HepG2 (cell line): ENCODE data around the gene LAMTOR3. TPM values are rescaled to one million over a fixed set of nuclear protein-coding genes. Genes with fewer than 3 reads are reported as not detected.

Source experiments
- FOXP1 ChIP-seq, 2 experiments: fragments of 450-650 bp in 1 of 2; IDR thresholded peaks; 2 replicates each; pipeline ENCODE4 v1.6.1; 2017 to 2018; ENCODE audit warnings: antibody characterized with exemption in 1 of 2
- FUBP1 ChIP-seq: sonication (generic); formaldehyde crosslinking; IDR thresholded peaks from 2 replicates; pipeline ENCODE4 v1.5.1; 2020; ENCODE audit warnings: missing genetic modification reagents, mild to moderate bottlenecking, borderline replicate concordance
- RBM22 ChIP-seq: fragments of 200-400 bp; formaldehyde crosslinking; optimal IDR thresholded peaks from 2 replicates; pipeline ENCODE3; 2017; ENCODE audit warnings: mild to moderate bottlenecking, low read length, moderate library complexity
- TAF15 ChIP-seq: fragments of 200-400 bp; formaldehyde crosslinking; IDR thresholded peaks from one replicate; pipeline ENCODE4 v1.6.1; 2018; ENCODE audit warnings: mild to moderate bottlenecking, low read depth, low read length; ENCODE audit not compliant: poor library complexity, severe bottlenecking
- polyA plus RNA-seq, 8 experiments: library from polyadenylated mRNA; depleted of rRNA in 3 of 8; stranded (reverse) in 7 of 8; unstranded in 1 of 8; fragments of >200 nt; fragmentation: Illumina TruSeq in 4 of 8; extraction: Trizol in 4 of 8; gene quantifications; 2 replicates each; pipeline versions ENCODE4 v1.2.1 to v1.2.3, GENCODE V29; 2011 to 2016; ENCODE audit warnings: low read depth in 4 of 8, missing spikeins in 1 of 8, mixed read lengths in 1 of 8; ENCODE audit not compliant: insufficient read depth in 1 of 8
- total RNA-seq, 5 experiments: library from RNA; depleted of rRNA; stranded (reverse); fragments of >200 nt; fragmentation: Illumina TruSeq; extraction: Trizol; gene quantifications; 2 replicates each; pipeline ENCODE4 v1.2.3, GENCODE V29; 2016; ENCODE audit warnings: low read depth in 1 of 5
- TF ChIP-seq, protein P1 (sequence below): sonication (generic); formaldehyde crosslinking; IDR thresholded peaks from 2 replicates; pipeline ENCODE4 v1.4.0; 2020; ENCODE audit warnings: mild to moderate bottlenecking, missing genetic modification reagents, borderline replicate concordance
- TF ChIP-seq, protein P2 (sequence below): sonication (generic); formaldehyde crosslinking; IDR thresholded peaks from 2 replicates; pipeline ENCODE4 v1.5.0; 2020; ENCODE audit warnings: mild to moderate bottlenecking, missing genetic modification reagents, borderline replicate concordance

The LAMTOR3 gene
- total and polyA plus RNA-seq, 2 of the 13 experiments (the other 11 are each of a cell fraction or from before 2014, with no cell fraction given): 47.6 to 49.1 TPM

- TF ChIP-seq, protein P1, sequence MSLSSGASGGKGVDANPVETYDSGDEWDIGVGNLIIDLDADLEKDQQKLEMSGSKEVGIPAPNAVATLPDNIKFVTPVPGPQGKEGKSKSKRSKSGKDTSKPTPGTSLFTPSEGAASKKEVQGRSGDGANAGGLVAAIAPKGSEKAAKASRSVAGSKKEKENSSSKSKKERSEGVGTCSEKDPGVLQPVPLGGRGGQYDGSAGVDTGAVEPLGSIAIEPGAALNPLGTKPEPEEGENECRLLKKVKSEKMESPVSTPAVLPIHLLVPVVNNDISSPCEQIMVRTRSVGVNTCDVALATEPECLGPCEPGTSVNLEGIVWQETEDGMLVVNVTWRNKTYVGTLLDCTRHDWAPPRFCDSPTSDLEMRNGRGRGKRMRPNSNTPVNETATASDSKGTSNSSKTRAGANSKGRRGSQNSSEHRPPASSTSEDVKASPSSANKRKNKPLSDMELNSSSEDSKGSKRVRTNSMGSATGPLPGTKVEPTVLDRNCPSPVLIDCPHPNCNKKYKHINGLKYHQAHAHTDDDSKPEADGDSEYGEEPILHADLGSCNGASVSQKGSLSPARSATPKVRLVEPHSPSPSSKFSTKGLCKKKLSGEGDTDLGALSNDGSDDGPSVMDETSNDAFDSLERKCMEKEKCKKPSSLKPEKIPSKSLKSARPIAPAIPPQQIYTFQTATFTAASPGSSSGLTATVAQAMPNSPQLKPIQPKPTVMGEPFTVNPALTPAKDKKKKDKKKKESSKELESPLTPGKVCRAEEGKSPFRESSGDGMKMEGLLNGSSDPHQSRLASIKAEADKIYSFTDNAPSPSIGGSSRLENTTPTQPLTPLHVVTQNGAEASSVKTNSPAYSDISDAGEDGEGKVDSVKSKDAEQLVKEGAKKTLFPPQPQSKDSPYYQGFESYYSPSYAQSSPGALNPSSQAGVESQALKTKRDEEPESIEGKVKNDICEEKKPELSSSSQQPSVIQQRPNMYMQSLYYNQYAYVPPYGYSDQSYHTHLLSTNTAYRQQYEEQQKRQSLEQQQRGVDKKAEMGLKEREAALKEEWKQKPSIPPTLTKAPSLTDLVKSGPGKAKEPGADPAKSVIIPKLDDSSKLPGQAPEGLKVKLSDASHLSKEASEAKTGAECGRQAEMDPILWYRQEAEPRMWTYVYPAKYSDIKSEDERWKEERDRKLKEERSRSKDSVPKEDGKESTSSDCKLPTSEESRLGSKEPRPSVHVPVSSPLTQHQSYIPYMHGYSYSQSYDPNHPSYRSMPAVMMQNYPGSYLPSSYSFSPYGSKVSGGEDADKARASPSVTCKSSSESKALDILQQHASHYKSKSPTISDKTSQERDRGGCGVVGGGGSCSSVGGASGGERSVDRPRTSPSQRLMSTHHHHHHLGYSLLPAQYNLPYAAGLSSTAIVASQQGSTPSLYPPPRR (CRISPR knock-in tag): no peak
- no peak for TF ChIP-seq FOXP1 (IDR thresholded peaks at IDR 0.05)
- no peak for TF ChIP-seq FOXP1 (CRISPR knock-in tag; IDR thresholded peaks at IDR 0.05)
- no peak for TF ChIP-seq FUBP1 (CRISPR knock-in tag)
- TF ChIP-seq RBM22: no peak
- TF ChIP-seq, protein P2, sequence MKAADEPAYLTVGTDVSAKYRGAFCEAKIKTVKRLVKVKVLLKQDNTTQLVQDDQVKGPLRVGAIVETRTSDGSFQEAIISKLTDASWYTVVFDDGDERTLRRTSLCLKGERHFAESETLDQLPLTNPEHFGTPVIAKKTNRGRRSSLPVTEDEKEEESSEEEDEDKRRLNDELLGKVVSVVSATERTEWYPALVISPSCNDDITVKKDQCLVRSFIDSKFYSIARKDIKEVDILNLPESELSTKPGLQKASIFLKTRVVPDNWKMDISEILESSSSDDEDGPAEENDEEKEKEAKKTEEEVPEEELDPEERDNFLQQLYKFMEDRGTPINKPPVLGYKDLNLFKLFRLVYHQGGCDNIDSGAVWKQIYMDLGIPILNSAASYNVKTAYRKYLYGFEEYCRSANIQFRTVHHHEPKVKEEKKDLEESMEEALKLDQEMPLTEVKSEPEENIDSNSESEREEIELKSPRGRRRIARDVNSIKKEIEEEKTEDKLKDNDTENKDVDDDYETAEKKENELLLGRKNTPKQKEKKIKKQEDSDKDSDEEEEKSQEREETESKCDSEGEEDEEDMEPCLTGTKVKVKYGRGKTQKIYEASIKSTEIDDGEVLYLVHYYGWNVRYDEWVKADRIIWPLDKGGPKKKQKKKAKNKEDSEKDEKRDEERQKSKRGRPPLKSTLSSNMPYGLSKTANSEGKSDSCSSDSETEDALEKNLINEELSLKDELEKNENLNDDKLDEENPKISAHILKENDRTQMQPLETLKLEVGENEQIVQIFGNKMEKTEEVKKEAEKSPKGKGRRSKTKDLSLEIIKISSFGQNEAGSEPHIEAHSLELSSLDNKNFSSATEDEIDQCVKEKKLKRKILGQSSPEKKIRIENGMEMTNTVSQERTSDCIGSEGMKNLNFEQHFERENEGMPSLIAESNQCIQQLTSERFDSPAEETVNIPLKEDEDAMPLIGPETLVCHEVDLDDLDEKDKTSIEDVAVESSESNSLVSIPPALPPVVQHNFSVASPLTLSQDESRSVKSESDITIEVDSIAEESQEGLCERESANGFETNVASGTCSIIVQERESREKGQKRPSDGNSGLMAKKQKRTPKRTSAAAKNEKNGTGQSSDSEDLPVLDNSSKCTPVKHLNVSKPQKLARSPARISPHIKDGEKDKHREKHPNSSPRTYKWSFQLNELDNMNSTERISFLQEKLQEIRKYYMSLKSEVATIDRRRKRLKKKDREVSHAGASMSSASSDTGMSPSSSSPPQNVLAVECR (CRISPR knock-in tag): peak; percentile 82; the same call in 1 of the 2 replicates
- TF ChIP-seq TAF15: no peak
Observed at GRCh38 chr4:99894161-99894997, at the start of gene LAMTOR3 (continued).
